ENCODE measurements around the gene HOXC4. TPM values are rescaled to one million over a fixed set of nuclear protein-coding genes. Genes with fewer than 3 reads are reported as not detected.
"Not testable (repeated sequence)": the region's sequence is repeated elsewhere in the genome, so short reads cannot be mapped to it uniquely, and the experiment has no call there.

Gene HOXC4
- total RNA-seq, 1 donor: under 0.01 TPM

DNA sequence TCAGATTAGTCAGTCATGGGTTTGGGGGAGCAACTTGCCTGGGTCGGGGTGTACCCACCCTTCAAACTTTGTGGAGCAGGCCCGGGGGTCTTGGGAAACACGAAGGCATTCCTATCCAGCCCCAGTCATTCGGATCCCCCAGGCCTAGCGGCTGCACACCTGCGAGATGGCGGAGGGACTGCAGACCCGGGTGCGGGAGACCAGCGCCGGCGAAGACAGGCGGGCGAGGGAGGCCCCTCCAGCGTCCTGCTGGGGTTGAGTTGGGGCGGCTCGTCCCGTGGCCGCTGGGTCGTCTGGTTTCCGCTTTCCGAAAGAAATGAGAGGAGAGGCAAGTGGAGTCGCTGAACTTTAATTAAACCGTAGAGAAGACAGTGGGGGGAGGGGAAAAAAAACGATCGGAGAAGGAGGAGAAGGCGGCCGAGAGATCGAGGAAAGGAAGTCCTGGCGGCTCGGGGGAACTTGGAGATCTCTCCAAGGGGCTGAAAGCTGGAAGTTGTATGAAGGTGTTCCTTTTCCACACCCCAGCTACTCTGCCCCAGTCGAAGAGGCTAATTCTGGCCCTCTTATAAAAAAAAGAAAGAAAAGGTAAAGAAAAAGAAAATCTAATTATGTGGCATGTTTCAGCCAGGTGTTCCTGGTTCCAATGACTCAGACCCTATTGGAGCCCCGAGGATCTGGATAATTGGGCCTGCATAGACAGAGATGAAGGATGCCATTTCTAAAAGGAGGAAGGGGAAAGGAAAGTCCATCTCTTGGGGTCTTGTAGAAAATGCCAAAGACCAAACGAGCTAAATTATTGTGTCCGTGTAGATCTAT lies 28.2 kb downstream of the HOXC4 start:
- DNase-seq (ENCODE audit: low read depth in 2 of 3, low spot score in 2 of 3): peak in 2 of 3 donors; percentile 18 to 25

DNA sequence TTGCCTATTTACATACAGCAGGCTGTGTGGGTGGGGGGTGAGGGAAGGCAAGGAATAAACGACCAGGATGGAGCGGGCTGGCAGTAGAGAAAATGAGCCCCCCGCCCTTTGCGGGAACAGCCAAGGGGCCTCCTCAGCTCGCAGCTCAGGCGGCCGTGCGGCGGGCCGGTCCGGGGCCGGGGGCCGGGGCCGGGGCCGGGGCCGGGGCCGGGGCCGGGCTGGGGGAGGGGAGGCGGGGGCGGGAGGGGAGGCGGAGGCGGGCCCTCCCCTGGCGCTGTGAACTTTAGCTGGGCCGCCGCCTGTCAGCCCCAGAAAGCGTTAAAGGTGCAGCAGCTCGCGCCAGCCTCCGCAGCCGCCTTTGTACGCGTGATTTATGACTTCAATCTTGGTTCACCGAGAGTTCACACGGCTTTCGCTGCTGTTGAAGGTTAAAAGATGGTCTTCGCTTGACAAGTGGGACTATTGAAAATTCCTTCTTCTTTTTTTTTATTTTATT lies 28.8 kb downstream of the HOXC4 start:
- DNase-seq (ENCODE audit: low read depth in 2 of 3, low spot score in 2 of 3): peak in 2 of 3 donors; percentile 35 to 68

DNA sequence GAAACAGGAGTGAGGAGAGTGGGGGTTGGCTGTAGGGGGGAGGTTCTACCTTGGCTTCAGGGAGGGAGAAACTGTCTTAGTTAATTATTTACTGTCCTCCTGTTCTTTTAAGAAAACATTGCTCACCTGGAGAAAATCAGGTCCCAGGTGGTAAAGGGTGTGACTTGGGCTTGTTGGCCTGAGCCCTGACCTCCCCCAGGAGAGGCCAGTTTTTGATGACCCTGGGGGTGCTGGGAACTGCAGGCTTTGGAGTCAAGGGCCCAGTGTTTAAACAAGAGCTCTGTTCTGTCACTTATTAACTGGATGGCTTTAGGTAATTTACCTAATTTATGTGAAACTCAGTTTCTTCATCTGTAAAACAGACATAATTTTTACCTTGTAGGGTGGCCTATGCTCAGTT lies 34.4 kb downstream of the HOXC4 start:
- DNase-seq (ENCODE audit: low read depth in 2 of 3, low spot score in 2 of 3): not testable (repeated sequence)

DNA sequence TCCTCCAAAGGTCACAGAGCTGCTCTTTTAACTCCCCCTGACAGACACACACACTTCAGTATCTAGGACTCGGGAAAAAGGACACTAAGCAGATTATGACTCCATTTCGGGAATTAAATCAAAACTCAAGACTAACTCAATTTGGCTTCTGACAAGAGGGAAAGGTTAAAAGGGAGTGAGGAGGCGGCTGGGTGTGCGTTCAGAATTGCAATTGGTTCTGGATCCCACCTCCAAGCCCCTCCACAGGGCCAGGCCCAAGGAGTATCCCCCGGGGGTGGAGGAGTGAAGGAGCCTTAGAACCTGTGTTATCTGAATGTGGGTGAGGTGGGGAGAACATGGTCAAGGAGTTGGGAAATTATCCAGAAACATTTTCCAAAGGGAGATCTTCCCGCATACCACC lies 35.8 kb downstream of the HOXC4 start:
- not testable (repeated sequence) for DNase-seq (ENCODE audit: low read depth in 2 of 3, low spot score in 2 of 3)

DNA sequence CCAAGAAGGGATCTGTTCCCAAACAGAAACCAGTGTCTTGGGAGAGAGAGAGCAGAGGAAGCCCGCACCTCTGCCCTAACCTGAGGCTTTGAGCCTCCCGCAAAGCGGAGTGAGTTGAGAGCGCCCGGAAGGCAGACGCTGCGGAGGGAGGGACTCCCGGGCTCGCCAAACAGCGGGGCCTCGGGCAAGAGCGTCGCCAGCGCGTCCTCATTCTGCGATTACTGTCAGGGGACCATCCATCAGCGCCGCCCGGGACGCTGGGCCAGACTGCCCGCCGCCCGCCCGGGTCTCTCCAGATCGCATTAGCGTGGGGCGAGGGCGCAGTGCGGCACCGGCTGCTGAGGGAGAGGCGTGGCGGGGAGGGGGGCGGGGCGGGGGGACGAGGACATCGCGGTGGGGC lies 36.7 kb downstream of the HOXC4 start:
- not testable (repeated sequence) for DNase-seq (ENCODE audit: low read depth in 2 of 3, low spot score in 2 of 3)

DNA sequence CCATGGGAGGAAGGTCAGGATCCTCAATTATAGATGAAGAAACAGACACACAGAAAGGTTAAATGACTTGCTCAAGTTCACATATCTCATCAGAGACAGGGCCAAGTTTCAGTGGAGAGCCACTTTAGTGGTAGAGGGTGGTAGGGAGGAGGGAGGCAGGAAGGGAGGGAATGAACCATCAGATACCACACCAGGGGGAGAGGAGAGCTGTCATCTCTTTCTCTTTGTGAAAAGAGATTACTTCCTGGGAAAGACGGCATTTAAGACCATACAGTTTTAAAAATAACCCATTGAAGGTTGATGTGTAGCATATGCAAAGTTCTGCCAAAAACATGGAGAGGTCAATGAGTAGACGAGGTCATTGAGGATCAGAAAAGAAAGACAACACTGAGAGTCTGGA lies 39.3 kb downstream of the HOXC4 start:
- not testable (repeated sequence) for DNase-seq (ENCODE audit: low read depth in 2 of 3, low spot score in 2 of 3)

DNA sequence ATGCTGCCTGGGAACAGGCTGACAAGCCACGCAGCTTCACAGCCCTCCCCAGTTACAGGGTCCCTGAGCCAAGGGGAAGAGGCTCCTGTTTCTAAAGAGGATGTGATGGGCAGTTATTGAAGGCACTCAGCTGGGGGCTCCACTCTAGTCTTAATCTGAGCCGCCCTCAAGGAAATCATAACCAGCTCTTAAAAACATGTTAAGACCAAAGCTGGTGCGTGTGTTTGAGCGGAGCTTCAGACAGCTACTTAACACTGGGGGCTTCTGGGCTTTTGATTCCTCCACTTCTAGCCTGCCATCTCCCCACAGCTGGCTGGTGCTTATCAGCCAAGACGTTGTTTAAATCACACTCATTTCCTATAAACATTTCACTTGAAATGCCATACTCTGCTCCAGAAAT lies 42.3 kb downstream of the HOXC4 start:
- not testable (repeated sequence) for DNase-seq (ENCODE audit: low read depth in 2 of 3, low spot score in 2 of 3)

DNA sequence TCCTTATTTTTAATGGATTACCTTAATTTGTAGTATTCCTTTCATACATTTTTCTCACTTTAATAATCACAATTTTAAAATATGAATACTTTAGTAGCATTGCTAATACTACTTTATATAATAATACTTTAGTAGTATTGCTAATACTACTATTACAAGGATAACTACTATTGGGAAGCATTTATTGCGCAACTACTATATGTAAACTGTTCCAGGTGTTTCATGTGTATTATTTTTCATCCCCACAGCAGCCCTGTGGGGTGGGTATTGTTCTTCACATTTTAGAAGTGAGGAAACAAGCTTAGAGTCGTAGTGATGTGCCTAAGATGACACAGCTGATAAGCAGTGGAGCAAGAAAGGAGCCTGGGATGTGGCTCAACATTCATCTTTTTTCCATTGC lies 45.0 kb downstream of the HOXC4 start:
- not testable (repeated sequence) for DNase-seq (ENCODE audit: low read depth in 2 of 3, low spot score in 2 of 3)

DNA sequence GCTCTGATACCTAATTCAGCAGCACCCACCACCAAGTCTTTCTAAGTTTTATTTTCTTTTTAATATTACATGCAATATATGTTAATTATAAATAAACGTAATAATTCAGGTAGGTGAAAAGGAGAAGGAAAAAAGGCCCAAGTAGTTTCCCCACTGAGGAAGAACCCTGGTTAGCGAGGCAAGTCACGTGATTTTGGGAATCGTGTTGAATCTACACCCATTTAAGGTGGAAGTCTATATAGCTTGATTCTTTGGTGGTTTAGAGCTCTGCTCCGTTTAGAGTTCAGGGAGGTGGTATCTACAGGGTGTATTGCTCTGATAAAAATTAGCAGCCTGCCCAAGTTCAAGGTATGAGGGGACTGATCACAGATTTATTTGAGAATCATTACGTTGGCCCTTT lies 47.0 kb downstream of the HOXC4 start:
- DNase-seq (ENCODE audit: low read depth in 2 of 3, low spot score in 2 of 3): not testable (repeated sequence)

DNA sequence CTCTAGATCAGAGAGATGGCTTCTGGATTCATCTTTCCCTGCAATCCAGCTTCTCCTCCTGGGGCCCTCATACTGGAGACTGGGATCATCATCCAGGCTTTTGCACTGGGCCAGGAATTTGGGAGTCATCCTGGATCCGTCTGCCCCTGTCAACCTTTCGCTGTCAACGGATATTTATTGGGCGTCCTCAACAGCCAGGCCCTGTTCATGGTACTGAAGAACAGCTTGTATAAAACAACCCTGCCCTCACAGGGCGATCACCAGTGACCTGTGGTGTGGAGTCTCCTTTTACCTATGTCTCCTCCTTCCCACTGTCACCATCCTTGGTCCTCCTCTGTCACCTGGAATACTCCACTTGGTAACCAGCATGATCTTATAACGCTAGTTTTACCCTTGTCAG lies 48.6 kb downstream of the HOXC4 start:
- not testable (repeated sequence) for DNase-seq (ENCODE audit: low read depth in 2 of 3, low spot score in 2 of 3)

DNA sequence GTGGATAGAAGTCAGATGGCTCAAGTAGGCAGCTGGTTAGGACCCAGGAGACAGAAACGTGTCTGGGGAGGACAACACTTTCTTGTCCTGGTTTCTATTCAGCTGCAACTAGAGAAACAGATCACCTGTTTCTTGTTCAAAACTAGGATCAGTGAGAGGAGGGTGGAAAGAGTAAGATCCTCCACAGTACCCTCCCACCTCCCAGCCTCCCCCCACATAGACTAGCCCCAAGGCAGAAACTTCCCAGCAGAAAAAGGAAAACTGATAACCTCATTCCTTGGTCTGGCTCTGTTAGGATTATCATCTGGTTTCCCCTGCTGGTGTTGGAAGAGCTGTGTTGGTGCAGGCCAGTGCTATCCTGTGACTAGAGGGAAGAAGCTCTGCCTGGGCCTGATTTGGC lies 50.2 kb downstream of the HOXC4 start:
- DNase-seq (ENCODE audit: low read depth in 2 of 3, low spot score in 2 of 3): not testable (repeated sequence)

Small RNA genes lying within 50 kb of the gene (small RNA-seq; reads per million reads assigned to genes)
- gene HOXC5: not detected
- gene MIR615: not detected
- not detected for gene RF00019

Other genes with a start within 250 kb of the HOXC4 start
- gene HOXC13, start 115.0 kb upstream of the HOXC4 start, total RNA-seq: not detected
- not detected for gene HOXC12, start 98.9 kb upstream of the HOXC4 start, total RNA-seq
- gene HOXC11, start 80.7 kb upstream of the HOXC4 start, total RNA-seq: under 0.01 TPM
- gene HOTAIR, start 78.9 kb upstream of the HOXC4 start, total RNA-seq: not detected
- gene HOXC10, start 68.7 kb upstream of the HOXC4 start, total RNA-seq: not detected
- gene HOXC9, start 53.7 kb upstream of the HOXC4 start, total RNA-seq: not detected
- gene HOXC8, start 44.9 kb upstream of the HOXC4 start, total RNA-seq: under 0.01 TPM
- gene HOXC6, start 25.4 kb upstream of the HOXC4 start, total RNA-seq: not detected
- gene HOXC5, start 20.8 kb upstream of the HOXC4 start, total RNA-seq: not detected
- gene SMUG1, start 135.2 kb downstream of the HOXC4 start, total RNA-seq: 23.4 TPM
- 21.8 TPM for gene CBX5, start 226.3 kb downstream of the HOXC4 start, total RNA-seq
- 941 TPM for gene HNRNPA1, start 226.9 kb downstream of the HOXC4 start, total RNA-seq
- gene NFE2, start 247.2 kb downstream of the HOXC4 start, total RNA-seq: 318 TPM

All from hematopoietic multipotent progenitor cell (in vitro differentiated cells).